ENCODE data around the gene JMJD4.

JMJD4 gene

DNA sequence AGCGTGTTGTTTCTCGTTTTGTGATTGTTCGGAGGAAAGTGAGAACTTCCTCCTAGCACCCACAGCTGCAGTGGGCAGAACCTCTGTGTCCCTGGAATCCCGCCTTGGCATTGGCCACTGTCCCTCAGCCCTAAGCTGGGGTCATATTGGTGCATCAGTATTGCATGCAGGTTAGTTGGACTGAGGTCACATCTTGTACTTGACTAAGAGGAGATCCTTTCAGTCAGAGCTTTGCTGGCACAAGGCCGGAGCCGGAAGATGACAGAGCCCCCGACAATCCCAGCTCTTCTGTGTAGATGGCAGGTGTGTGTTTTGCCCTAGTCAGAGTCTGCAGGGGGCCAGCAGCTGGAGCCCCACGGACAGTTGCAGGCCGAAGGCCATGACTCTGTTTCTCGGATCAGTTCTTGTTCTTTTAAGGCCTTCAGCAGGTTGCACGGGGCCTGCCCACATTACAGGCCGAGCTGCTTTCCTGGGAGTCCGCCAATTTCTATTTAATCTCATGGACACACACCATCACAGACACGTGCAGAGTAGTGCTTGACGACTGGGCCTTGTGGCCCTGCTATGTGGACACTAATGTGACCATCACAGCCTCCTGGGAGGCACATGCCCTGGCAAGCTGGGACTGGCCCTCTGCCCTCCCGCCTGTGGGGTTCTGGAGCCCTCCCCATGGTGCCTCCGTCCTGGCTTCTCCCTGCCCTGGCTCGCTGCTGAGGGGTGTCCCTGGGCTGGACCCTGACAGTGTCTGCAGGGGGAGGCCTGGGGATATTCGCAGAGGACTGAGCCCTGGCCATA is 15.0 kb upstream of the JMJD4 start:
- Histone ChIP-seq H3K36me3 (ENCODE audit: control insufficient read depth in 1 of 2, insufficient read depth in 2 of 2, low read length in 2 of 2) (peaks cover 3 to 36% of the 10 kb centered on the region in 2 donors), H3K4me3 (ENCODE audit: low read depth in 1 of 2, low read length in 2 of 2) (no peak overlapping the region), H3K9me3 (ENCODE audit: control insufficient read depth in 1 of 2, low read length in 2 of 2) (no peaks in the 10 kb centered on the region), H3K9ac (ENCODE audit: low read depth in 1 of 2, low read length in 2 of 2) (no peak overlapping the region), H3K4me1 (ENCODE audit: control insufficient read depth in 1 of 2, insufficient read depth in 2 of 2, low read length in 2 of 2) (peaks cover 10 to 19% of the 10 kb centered on the region in 2 donors), H3K27ac (ENCODE audit: low read depth, low read length) (no peak overlapping the region), H3K27me3 (ENCODE audit: control insufficient read depth in 1 of 2, insufficient read depth in 2 of 2, low read length in 2 of 2) (no peaks in the 10 kb centered on the region)

DNA sequence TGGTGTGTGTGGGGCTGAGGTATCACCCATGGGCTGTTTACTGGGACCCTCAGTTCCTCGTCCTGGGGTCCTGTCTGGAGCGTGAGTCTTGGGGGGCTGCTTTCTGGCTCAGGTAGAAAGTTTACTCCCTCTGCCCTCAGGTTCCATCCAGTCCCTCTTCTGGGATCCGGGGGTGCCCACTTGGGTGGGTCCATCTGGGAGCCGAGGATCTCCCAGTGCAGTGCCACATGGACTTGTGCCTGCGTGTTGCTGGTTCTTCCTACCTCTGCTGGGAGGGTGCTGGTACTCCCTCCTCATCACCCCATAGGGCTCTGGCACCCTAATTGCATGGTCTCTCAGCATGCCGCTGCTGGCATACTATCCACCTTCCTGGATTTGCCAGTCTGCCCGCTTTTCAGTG is 14.1 kb upstream of the JMJD4 start:
- Histone ChIP-seq H3K9ac (ENCODE audit: low read depth in 1 of 2, low read length in 2 of 2) (no peak overlapping the region), H3K27ac (ENCODE audit: low read depth, low read length) (no peak overlapping the region), H3K27me3 (ENCODE audit: control insufficient read depth in 1 of 2, insufficient read depth in 2 of 2, low read length in 2 of 2) (no peaks in the 10 kb centered on the region), H3K4me3 (ENCODE audit: low read depth in 1 of 2, low read length in 2 of 2) (no peak overlapping the region), H3K36me3 (ENCODE audit: control insufficient read depth in 1 of 2, insufficient read depth in 2 of 2, low read length in 2 of 2) (peaks cover 3 to 36% of the 10 kb centered on the region in 2 donors), H3K9me3 (ENCODE audit: control insufficient read depth in 1 of 2, low read length in 2 of 2) (no peaks in the 10 kb centered on the region), H3K4me1 (ENCODE audit: control insufficient read depth in 1 of 2, insufficient read depth in 2 of 2, low read length in 2 of 2) (peaks cover 3 to 18% of the 10 kb centered on the region in 2 donors)

DNA sequence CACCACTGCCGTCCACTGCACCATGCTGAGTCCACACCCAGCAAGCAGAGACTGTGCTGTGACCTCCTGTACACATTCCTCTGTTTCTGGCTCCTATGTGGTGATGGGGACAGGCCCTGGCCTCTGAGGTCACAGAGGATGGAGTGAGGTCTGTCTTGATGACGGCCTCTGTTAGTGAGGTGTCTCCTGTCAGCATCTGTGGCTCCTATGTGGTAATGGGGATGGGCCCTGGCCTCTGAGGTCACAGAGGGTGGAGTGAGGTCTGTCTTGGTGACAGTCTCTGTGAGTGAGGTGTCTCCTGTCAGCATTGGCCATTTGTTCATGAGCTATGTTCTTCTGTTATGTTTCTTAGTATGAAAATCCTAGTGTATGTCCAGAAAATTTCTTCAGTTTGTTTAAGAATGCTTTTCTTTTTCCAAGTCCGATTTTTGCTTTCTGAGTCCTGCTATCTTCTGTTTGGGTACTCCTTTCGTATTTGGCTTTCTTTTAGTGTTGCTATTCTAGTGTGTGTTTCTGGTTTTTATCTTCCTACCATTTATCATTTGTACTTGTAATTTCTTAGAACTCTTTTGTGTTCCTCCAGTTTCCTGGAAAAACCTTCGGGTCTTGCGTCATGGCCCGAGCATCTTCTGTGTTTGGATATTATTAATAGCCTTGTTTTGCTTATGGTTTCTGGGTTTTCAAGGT is 13.5 kb upstream of the JMJD4 start:
- Histone ChIP-seq H3K27ac (ENCODE audit: low read depth, low read length) (no peak overlapping the region), H3K36me3 (ENCODE audit: control insufficient read depth in 1 of 2, insufficient read depth in 2 of 2, low read length in 2 of 2) (peaks cover 3 to 39% of the 10 kb centered on the region in 2 donors), H3K4me3 (ENCODE audit: low read depth in 1 of 2, low read length in 2 of 2) (no peak overlapping the region), H3K27me3 (ENCODE audit: control insufficient read depth in 1 of 2, insufficient read depth in 2 of 2, low read length in 2 of 2) (no peaks in the 10 kb centered on the region), H3K9ac (ENCODE audit: low read depth in 1 of 2, low read length in 2 of 2) (no peak overlapping the region), H3K9me3 (ENCODE audit: control insufficient read depth in 1 of 2, low read length in 2 of 2) (no peaks in the 10 kb centered on the region), H3K4me1 (ENCODE audit: control insufficient read depth in 1 of 2, insufficient read depth in 2 of 2, low read length in 2 of 2) (peaks cover 0 to 16% of the 10 kb centered on the region in 2 donors)

DNA sequence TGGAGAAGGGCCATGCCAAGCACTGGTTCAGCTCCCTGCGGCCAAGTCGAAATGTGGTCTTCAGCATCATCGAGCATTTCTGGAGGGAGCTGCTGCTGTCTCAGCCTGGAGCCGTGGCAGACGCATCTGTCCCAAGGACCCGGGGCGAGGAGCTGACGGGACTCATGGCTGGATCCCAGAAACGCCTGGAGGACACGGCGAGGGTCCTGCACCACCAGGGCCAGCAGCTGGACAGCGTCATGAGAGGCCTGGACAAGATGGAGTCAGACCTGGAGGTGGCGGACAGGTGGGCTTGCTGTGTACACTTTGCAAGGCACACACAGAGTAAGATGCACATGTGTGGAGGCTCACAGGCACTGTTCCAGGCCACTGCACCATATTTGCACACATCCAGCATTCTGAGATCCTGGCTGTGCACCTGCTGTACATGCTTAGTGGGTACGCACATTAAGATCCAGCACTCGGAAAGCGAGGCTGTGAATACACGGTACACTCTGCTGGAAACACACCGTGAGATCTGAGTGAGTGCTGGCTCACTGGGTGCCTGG is 12.9 kb upstream of the JMJD4 start:
- Histone ChIP-seq H3K9ac (ENCODE audit: low read depth in 1 of 2, low read length in 2 of 2) (no peak overlapping the region), H3K27ac (ENCODE audit: low read depth, low read length) (peak overlapping the region; percentile 24)

DNA sequence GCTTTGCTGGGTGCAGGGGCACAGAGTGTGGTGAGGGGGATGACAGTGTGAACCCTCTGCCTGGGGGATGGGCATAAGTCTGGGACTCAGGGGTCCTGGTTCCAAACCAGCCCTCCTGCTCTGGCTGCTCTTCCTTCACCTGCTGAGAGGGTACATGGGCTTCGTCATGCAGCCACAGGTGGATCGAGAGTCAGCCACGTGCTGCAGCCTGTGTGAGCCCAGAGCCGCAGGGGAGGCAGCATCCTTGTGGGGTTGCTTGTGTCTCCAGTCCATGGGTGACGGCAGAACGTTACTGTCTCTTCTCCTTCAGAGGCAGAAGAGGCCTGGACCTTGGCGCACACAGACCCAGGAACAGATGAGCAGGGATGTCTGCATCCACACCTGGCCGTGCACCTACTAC is 12.3 kb upstream of the JMJD4 start:
- no peak overlapping the region for H3K4me3 ChIP-seq (ENCODE audit: low read depth in 1 of 2, low read length in 2 of 2)
- peaks cover 0 to 16% of the 10 kb centered on the region in 2 donors for H3K4me1 ChIP-seq (ENCODE audit: control insufficient read depth in 1 of 2, insufficient read depth in 2 of 2, low read length in 2 of 2)
- H3K9ac ChIP-seq (ENCODE audit: low read depth in 1 of 2, low read length in 2 of 2) = no peak overlapping the region
- H3K36me3 ChIP-seq (ENCODE audit: control insufficient read depth in 1 of 2, insufficient read depth in 2 of 2, low read length in 2 of 2) = peaks cover 3 to 42% of the 10 kb centered on the region in 2 donors
- no peaks in the 10 kb centered on the region for H3K27me3 ChIP-seq (ENCODE audit: control insufficient read depth in 1 of 2, insufficient read depth in 2 of 2, low read length in 2 of 2)
- H3K27ac ChIP-seq (ENCODE audit: low read depth, low read length) = no peak overlapping the region
- H3K9me3 ChIP-seq (ENCODE audit: control insufficient read depth in 1 of 2, low read length in 2 of 2) = no peaks in the 10 kb centered on the region

More for the DNA sequence above, 12.9 kb upstream of the JMJD4 start:
- Histone ChIP-seq H3K27me3 (ENCODE audit: control insufficient read depth in 1 of 2, insufficient read depth in 2 of 2, low read length in 2 of 2) (no peaks in the 10 kb centered on the region), H3K9me3 (ENCODE audit: control insufficient read depth in 1 of 2, low read length in 2 of 2) (no peaks in the 10 kb centered on the region), H3K4me3 (ENCODE audit: low read depth in 1 of 2, low read length in 2 of 2) (no peak overlapping the region), H3K36me3 (ENCODE audit: control insufficient read depth in 1 of 2, insufficient read depth in 2 of 2, low read length in 2 of 2) (peaks cover 3 to 42% of the 10 kb centered on the region in 2 donors), H3K4me1 (ENCODE audit: control insufficient read depth in 1 of 2, insufficient read depth in 2 of 2, low read length in 2 of 2) (peaks cover 0 to 16% of the 10 kb centered on the region in 2 donors)

DNA sequence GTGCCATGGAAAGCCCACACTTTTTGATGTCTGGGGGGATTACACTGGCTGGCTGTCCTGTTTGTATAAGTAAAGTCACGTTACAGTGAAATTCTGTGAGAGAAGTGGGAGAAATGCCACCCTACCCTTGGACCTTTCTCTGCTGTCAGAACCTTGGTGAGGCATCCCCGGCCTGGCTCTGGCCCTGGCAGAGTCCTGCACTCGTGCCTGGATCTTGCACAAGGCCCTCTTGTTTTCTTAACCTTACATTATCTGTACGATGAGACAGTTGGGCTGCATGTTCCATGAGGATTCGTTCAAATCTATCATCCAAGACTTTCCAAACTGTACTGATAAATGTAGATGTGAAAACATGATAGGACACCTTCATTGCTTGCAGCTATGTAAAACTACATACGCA is 11.6 kb upstream of the JMJD4 start:
- Histone ChIP-seq H3K27me3 (ENCODE audit: control insufficient read depth in 1 of 2, insufficient read depth in 2 of 2, low read length in 2 of 2) (no peaks in the 10 kb centered on the region), H3K27ac (ENCODE audit: low read depth, low read length) (no peak overlapping the region)

DNA sequence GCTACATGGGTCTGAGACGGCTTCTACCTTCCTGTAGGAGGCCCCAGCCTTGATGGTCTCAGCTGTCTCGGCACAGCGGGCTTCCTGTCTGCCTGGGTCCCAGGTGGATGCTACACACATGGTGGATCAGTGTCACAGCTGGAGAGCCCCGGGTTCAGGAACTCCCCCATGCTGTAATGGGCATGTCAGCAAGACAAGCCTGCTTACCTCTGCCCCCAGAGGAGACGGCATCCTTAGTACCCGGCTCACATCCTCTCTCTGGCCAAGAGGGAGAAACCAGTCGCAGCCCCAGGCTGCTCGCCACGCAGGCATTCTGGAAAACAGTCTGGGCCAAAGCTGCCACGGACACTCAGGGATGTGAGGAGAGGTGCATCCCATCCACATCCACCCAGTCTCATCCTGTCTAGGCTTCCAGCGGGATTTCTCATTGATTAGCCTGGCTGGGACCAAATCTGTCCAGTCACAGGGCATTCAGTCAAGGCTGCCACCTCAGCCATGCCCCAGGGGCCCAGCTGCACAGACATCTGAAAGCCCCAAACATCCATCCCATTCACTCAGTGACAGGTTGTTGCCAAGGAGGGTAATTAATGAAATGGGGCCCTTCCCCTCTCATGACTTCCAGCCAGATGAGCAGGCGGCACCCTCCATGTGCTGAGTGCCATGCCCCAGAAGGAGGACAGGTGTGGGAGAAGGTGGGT is 10.6 kb upstream of the JMJD4 start:
- Histone ChIP-seq H3K9ac (ENCODE audit: low read depth in 1 of 2, low read length in 2 of 2) (no peak overlapping the region), H3K27ac (ENCODE audit: low read depth, low read length) (no peak overlapping the region), H3K36me3 (ENCODE audit: control insufficient read depth in 1 of 2, insufficient read depth in 2 of 2, low read length in 2 of 2) (peaks cover 2 to 33% of the 10 kb centered on the region in 2 donors), H3K9me3 (ENCODE audit: control insufficient read depth in 1 of 2, low read length in 2 of 2) (no peaks in the 10 kb centered on the region), H3K27me3 (ENCODE audit: control insufficient read depth in 1 of 2, insufficient read depth in 2 of 2, low read length in 2 of 2) (no peaks in the 10 kb centered on the region), H3K4me1 (ENCODE audit: control insufficient read depth in 1 of 2, insufficient read depth in 2 of 2, low read length in 2 of 2) (peaks cover 0 to 16% of the 10 kb centered on the region in 2 donors), H3K4me3 (ENCODE audit: low read depth in 1 of 2, low read length in 2 of 2) (no peak overlapping the region)

More for the DNA sequence above, 11.6 kb upstream of the JMJD4 start:
- no peak overlapping the region for H3K9ac ChIP-seq (ENCODE audit: low read depth in 1 of 2, low read length in 2 of 2)
- peaks cover 0 to 16% of the 10 kb centered on the region in 2 donors for H3K4me1 ChIP-seq (ENCODE audit: control insufficient read depth in 1 of 2, insufficient read depth in 2 of 2, low read length in 2 of 2)
- H3K9me3 ChIP-seq (ENCODE audit: control insufficient read depth in 1 of 2, low read length in 2 of 2) = no peaks in the 10 kb centered on the region
- H3K36me3 ChIP-seq (ENCODE audit: control insufficient read depth in 1 of 2, insufficient read depth in 2 of 2, low read length in 2 of 2) = peaks cover 3 to 39% of the 10 kb centered on the region in 2 donors
- no peak overlapping the region for H3K4me3 ChIP-seq (ENCODE audit: low read depth in 1 of 2, low read length in 2 of 2)

DNA sequence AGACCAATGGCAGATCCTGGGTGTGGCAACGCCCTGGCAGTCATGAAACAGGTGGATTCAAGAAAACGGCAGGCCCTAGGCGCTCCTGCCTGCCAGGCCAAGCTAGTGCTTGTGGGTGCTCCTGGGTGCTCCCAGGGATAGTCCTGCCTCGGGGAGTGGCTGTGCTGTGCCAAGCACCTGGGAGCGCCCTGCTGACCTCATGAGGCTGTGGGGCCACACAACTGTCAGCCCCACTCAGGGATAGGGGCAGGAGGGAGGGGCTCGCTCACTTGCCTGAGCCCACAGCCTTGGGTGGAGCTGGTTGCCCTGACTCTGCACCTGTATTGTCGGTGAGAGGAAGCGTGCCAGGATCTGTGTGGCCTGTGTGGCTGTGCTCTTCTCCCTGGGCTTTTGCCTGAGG is 9.6 kb upstream of the JMJD4 start:
- Histone ChIP-seq H3K36me3 (ENCODE audit: control insufficient read depth in 1 of 2, insufficient read depth in 2 of 2, low read length in 2 of 2) (peaks cover 0 to 28% of the 10 kb centered on the region in 2 donors), H3K9ac (ENCODE audit: low read depth in 1 of 2, low read length in 2 of 2) (no peak overlapping the region), H3K27ac (ENCODE audit: low read depth, low read length) (no peak overlapping the region), H3K27me3 (ENCODE audit: control insufficient read depth in 1 of 2, insufficient read depth in 2 of 2, low read length in 2 of 2) (no peaks in the 10 kb centered on the region), H3K9me3 (ENCODE audit: control insufficient read depth in 1 of 2, low read length in 2 of 2) (no peaks in the 10 kb centered on the region), H3K4me3 (ENCODE audit: low read depth in 1 of 2, low read length in 2 of 2) (no peak overlapping the region), H3K4me1 (ENCODE audit: control insufficient read depth in 1 of 2, insufficient read depth in 2 of 2, low read length in 2 of 2) (peaks cover 0 to 16% of the 10 kb centered on the region in 2 donors)

DNA sequence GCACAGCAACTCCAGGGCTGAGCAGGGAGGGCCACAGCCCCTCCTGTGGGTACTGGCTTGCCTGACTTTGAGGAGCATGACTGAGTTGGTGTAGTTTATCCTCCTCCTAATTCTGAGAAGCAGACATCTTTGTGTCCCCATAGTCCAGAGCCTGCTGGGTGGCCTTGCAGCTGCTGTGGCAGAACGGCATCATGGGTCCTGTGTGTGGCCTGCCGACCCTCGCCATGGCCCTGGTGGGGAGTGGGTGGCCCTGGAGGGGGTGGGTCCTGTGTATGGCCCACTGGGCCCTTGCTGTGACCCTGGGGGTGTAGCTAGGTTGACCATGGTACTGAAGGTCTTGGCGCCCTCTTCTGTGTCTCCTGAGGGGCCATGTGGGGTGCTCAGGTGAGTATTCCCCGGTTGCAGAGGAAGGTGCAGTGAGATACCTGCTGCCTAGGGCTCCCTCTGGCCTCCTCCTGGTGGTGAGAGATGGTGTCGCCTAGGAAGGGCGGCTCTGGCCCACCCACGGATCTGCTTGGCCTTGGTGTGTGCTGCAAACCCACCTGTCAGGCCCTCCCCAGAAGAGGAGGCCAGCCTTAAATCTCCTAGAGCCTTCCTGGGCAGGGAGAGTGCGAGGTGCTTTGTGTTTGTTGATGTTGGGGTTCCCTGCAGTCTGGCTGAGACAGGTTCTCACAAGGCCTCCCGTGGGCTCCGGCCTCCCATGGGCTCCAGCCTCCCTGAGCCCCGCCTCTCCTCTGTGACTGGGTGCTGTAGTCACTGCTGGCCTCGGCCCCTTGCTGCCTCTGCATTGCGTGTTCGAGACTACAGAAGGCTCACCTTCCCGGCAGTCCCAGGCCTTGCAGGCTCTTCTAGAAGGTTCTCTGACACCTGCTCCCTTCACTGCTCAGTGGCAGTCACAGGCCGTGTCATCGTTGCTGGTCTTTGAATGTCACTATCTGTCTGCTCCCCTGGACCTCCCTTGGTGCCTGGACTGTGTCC is 7.9 kb upstream of the JMJD4 start:
- Histone ChIP-seq H3K9me3 (ENCODE audit: control insufficient read depth in 1 of 2, low read length in 2 of 2) (no peaks in the 10 kb centered on the region), H3K4me3 (ENCODE audit: low read depth in 1 of 2, low read length in 2 of 2) (no peak overlapping the region), H3K4me1 (ENCODE audit: control insufficient read depth in 1 of 2, insufficient read depth in 2 of 2, low read length in 2 of 2) (peaks cover 0 to 7% of the 10 kb centered on the region in 2 donors), H3K9ac (ENCODE audit: low read depth in 1 of 2, low read length in 2 of 2) (no peak overlapping the region), H3K27me3 (ENCODE audit: control insufficient read depth in 1 of 2, insufficient read depth in 2 of 2, low read length in 2 of 2) (no peaks in the 10 kb centered on the region), H3K27ac (ENCODE audit: low read depth, low read length) (no peak overlapping the region), H3K36me3 (ENCODE audit: control insufficient read depth in 1 of 2, insufficient read depth in 2 of 2, low read length in 2 of 2) (peaks cover 0 to 15% of the 10 kb centered on the region in 2 donors)
